ENCODE results near the gene MAGI2. TPM values are rescaled to one million over a fixed set of nuclear protein-coding genes. Genes with fewer than 3 reads are reported as not detected.

The MAGI2 gene
- total RNA-seq, 1 donor from 2014 or later, result 2.5 TPM

- Histone ChIP-seq H3K27me3 (ENCODE audit: control insufficient read depth, insufficient read depth, low read length) (no peaks in the 10 kb centered on the region), H3K36me3 (ENCODE audit: control insufficient read depth, insufficient read depth, low read length) (no peaks in the 10 kb centered on the region), H3K4me3 (ENCODE audit: low read depth, low read length) (no peak overlapping the region)
- TF ChIP-seq CTCF (IDR thresholded peaks at IDR 0.05; ENCODE audit: insufficient read depth, low read length, poor library complexity, severe bottlenecking), result no peak
- no peak for DNase-seq (ENCODE audit: low read depth)
Measured at GRCh38 chr7:78284945-78285344, 1168.5 kb downstream of the MAGI2 start.

- Histone ChIP-seq H3K4me3 (ENCODE audit: low read depth, low read length) (no peak overlapping the region), H3K36me3 (ENCODE audit: control insufficient read depth, insufficient read depth, low read length) (no peaks in the 10 kb centered on the region), H3K27me3 (ENCODE audit: control insufficient read depth, insufficient read depth, low read length) (no peaks in the 10 kb centered on the region)
- DNase-seq (ENCODE audit: low read depth), result no peak
- no peak for TF ChIP-seq CTCF (IDR thresholded peaks at IDR 0.05; ENCODE audit: insufficient read depth, low read length, poor library complexity, severe bottlenecking)
Measured at GRCh38 chr7:78280276-78280675, 1173.2 kb downstream of the MAGI2 start.

GRCh38 chr7:78279457-78279856, 1174.0 kb downstream of the MAGI2 start:
- Histone ChIP-seq H3K27me3 (ENCODE audit: control insufficient read depth, insufficient read depth, low read length) (no peaks in the 10 kb centered on the region), H3K36me3 (ENCODE audit: control insufficient read depth, insufficient read depth, low read length) (no peaks in the 10 kb centered on the region), H3K4me3 (ENCODE audit: low read depth, low read length) (no peak overlapping the region)
- no peak for DNase-seq (ENCODE audit: low read depth)
- TF ChIP-seq CTCF (IDR thresholded peaks at IDR 0.05; ENCODE audit: insufficient read depth, low read length, poor library complexity, severe bottlenecking), result no peak

DNA sequence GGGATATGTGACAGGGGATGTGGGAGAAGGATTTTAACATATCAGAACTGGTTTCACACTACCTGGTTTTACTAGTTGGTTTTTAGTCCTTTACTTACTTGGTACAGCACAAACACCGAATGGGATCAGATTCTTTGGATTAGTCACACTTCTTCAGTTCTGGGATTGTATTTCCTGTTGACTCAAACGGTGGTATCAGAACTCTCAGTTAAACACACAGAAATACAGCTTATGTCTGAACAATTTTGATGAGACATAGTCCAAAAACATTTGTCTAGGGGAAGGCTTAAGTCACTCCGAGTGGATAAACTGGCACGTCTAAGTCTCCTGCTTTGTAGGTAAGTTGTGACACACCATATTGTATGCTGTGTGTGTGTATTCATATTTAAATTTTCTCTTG, 1174.4 kb downstream of the MAGI2 start:
- Histone ChIP-seq H3K4me3 (ENCODE audit: low read depth, low read length) (no peak overlapping the region), H3K36me3 (ENCODE audit: control insufficient read depth, insufficient read depth, low read length) (no peaks in the 10 kb centered on the region), H3K27me3 (ENCODE audit: control insufficient read depth, insufficient read depth, low read length) (no peaks in the 10 kb centered on the region)
- DNase-seq (ENCODE audit: low read depth), result peak; percentile 25
- no peak for TF ChIP-seq CTCF (IDR thresholded peaks at IDR 0.05; ENCODE audit: insufficient read depth, low read length, poor library complexity, severe bottlenecking)

- DNase-seq (ENCODE audit: low read depth), result no peak
- TF ChIP-seq CTCF (IDR thresholded peaks at IDR 0.05; ENCODE audit: insufficient read depth, low read length, poor library complexity, severe bottlenecking), result no peak
- no peaks in the 10 kb centered on the region for H3K27me3 ChIP-seq (ENCODE audit: control insufficient read depth, insufficient read depth, low read length)
- H3K36me3 ChIP-seq (ENCODE audit: control insufficient read depth, insufficient read depth, low read length), result no peaks in the 10 kb centered on the region
- H3K4me3 ChIP-seq (ENCODE audit: low read depth, low read length), result no peak overlapping the region
Measured at GRCh38 chr7:78267141-78267540, 1186.3 kb downstream of the MAGI2 start.

DNA sequence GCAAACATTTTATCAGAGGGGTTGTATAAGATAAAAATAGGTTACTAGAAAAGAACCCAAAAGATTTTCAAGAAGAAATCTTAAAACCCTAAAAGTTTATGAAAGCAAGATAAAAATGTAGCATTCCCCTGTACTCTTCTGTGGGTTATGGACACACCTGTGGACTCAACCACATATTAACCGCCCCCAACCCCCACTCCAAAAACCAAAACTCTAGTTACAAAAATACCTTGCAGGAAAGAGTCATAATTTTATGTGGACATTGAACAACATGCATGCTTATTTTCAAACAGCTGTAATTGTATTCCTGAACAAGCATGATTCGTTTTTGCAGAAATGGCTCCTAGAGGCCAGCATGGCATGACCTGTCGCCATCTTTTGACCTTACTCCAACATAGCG, 1188.0 kb downstream of the MAGI2 start:
- TF ChIP-seq CTCF (IDR thresholded peaks at IDR 0.05; ENCODE audit: insufficient read depth, low read length, poor library complexity, severe bottlenecking), result no peak
- DNase-seq (ENCODE audit: low read depth), result no peak
- H3K36me3 ChIP-seq (ENCODE audit: control insufficient read depth, insufficient read depth, low read length), result no peaks in the 10 kb centered on the region

More for the DNA sequence above, 1188.0 kb downstream of the MAGI2 start:
- no peak overlapping the region for H3K4me3 ChIP-seq (ENCODE audit: low read depth, low read length)
- no peaks in the 10 kb centered on the region for H3K27me3 ChIP-seq (ENCODE audit: control insufficient read depth, insufficient read depth, low read length)

Measured in kidney epithelial cell (primary cell).